Measurements from ENCODE around the gene WASF3. TPM values are rescaled to one million over a fixed set of nuclear protein-coding genes. Genes with fewer than 3 reads are reported as not detected.

The WASF3 gene
- polyA plus RNA-seq, 3 donors: not detected

DNA sequence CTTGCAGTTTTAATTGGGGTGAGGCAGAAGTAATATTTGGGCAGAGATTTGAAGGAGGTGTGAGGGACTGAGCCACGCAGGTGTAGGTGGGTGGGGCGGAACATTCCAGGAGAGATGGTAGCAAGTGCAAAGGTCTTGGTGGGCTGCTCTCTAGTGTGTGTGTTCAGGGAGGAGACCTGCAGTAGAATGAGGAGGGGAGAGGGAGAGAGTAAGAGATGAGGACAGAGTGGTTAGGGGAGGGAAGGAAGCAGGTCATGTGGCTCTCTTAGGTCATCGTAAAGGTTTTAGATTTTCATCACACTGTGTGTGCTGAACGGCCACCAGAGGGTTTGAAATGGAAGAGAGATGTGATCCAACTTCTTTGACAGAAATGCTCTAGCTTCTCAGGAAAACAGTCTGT is 33.5 kb downstream of the WASF3 start:
- no peak overlapping the region for H3K4me3 Mint-ChIP-seq
- Histone ChIP-seq H3K9ac (ENCODE audit: insufficient read depth, low read length, poor library complexity, severe bottlenecking) (no peak overlapping the region), H3K36me3 (replicated peaks in 1 of 2; ENCODE audit: control insufficient read depth in 1 of 2, insufficient read depth in 2 of 2, low read length in 2 of 2) (no peaks in the 10 kb centered on the region), H3K9me3 (replicated peaks in 1 of 2; ENCODE audit: control insufficient read depth in 1 of 2, insufficient read depth in 1 of 2, low read length in 2 of 2) (no peaks in the 10 kb centered on the region), H4K20me1 (ENCODE audit: insufficient read depth, low read length) (no peaks in the 10 kb centered on the region), H3K27me3 (ENCODE audit: control insufficient read depth in 2 of 2, insufficient read depth in 2 of 2, low read length in 2 of 2) (no peaks in the 10 kb centered on the region), H3K4me1 (ENCODE audit: control insufficient read depth in 1 of 2, insufficient read depth in 2 of 2, low read length in 2 of 2) (no peaks in the 10 kb centered on the region), H3K79me2 (ENCODE audit: insufficient read depth, low read length) (no peaks in the 10 kb centered on the region), H3K27ac (ENCODE audit: low read depth in 1 of 2, low read length in 2 of 2) (no peak overlapping the region), H3K4me2 (replicated peaks; ENCODE audit: extremely low read depth, low read length, poor library complexity, severe bottlenecking) (no peak overlapping the region), H2AFZ (ENCODE audit: insufficient read depth, low read depth, low read length, poor library complexity, severe bottlenecking) (no peak overlapping the region), H3K4me3 (replicated peaks in 1 of 3; ENCODE audit: low read depth in 2 of 3, low read length in 3 of 3) (no peak overlapping the region)
- H3K36me3 Mint-ChIP-seq: no peaks in the 10 kb centered on the region
- no peaks in the 10 kb centered on the region for H3K4me1 Mint-ChIP-seq
- peaks cover 0 to 4% (median 0%) of the 10 kb centered on the region in 3 donors for H3K27me3 Mint-ChIP-seq (ENCODE audit: low read depth in 3 of 3)
- H3K27ac Mint-ChIP-seq: no peak overlapping the region
- DNase-seq: no peak
- TF ChIP-seq, protein P1, sequence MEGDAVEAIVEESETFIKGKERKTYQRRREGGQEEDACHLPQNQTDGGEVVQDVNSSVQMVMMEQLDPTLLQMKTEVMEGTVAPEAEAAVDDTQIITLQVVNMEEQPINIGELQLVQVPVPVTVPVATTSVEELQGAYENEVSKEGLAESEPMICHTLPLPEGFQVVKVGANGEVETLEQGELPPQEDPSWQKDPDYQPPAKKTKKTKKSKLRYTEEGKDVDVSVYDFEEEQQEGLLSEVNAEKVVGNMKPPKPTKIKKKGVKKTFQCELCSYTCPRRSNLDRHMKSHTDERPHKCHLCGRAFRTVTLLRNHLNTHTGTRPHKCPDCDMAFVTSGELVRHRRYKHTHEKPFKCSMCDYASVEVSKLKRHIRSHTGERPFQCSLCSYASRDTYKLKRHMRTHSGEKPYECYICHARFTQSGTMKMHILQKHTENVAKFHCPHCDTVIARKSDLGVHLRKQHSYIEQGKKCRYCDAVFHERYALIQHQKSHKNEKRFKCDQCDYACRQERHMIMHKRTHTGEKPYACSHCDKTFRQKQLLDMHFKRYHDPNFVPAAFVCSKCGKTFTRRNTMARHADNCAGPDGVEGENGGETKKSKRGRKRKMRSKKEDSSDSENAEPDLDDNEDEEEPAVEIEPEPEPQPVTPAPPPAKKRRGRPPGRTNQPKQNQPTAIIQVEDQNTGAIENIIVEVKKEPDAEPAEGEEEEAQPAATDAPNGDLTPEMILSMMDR (IDR thresholded peaks at IDR 0.05): no peak
- intact Hi-C loops (cut with micrococcal nuclease): no loop called here
- WGBS (ENCODE audit: insufficient coverage): 48% methylated on average over 4 of the region's 4 CpGs
- no peaks in the 10 kb centered on the region for H3K9me3 Mint-ChIP-seq

DNA sequence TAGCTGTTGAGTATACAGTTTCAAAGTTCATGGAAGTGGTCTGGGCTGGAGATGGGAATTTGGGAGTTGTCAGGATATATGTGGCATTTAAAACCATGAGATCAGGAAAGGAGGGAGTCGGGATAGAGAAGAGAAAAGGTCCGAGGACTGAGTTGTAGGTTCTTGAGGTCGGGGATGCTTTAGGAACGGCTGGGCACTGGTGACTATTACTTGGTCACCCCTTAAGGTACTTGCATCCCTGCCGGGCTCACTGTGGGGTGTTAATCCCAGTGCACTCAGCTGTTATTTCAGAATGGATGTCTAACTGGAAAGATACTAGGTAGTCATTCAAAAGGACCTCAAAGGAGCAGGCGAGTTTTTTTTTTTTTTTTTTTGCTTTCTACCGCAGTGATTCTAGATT is 34.2 kb downstream of the WASF3 start:
- Mint-ChIP-seq H3K4me3 (no peak overlapping the region), H3K36me3 (no peaks in the 10 kb centered on the region), H3K9me3 (peaks cover 0 to 7% (median 0%) of the 10 kb centered on the region in 7 donors), H3K27ac (no peak overlapping the region), H3K27me3 (ENCODE audit: low read depth in 3 of 3) (peaks cover 0 to 4% (median 0%) of the 10 kb centered on the region in 3 donors), H3K4me1 (no peaks in the 10 kb centered on the region)
- H3K79me2 ChIP-seq (ENCODE audit: insufficient read depth, low read length): no peaks in the 10 kb centered on the region
- 87% methylated on average over 6 of the region's 7 CpGs for WGBS (ENCODE audit: insufficient coverage)
- no peak overlapping the region for H3K9ac ChIP-seq (ENCODE audit: insufficient read depth, low read length, poor library complexity, severe bottlenecking)
- H4K20me1 ChIP-seq (ENCODE audit: insufficient read depth, low read length): no peaks in the 10 kb centered on the region
- TF ChIP-seq, protein P1 (IDR thresholded peaks at IDR 0.05): no peak
- intact Hi-C loops (cut with micrococcal nuclease): no loop called here
- no peaks in the 10 kb centered on the region for H3K4me1 ChIP-seq (ENCODE audit: control insufficient read depth in 1 of 2, insufficient read depth in 2 of 2, low read length in 2 of 2)
- H3K4me2 ChIP-seq (replicated peaks; ENCODE audit: extremely low read depth, low read length, poor library complexity, severe bottlenecking): no peak overlapping the region
- H3K36me3 ChIP-seq (replicated peaks in 1 of 2; ENCODE audit: control insufficient read depth in 1 of 2, insufficient read depth in 2 of 2, low read length in 2 of 2): no peaks in the 10 kb centered on the region
- H3K9me3 ChIP-seq (replicated peaks in 1 of 2; ENCODE audit: control insufficient read depth in 1 of 2, insufficient read depth in 1 of 2, low read length in 2 of 2): no peaks in the 10 kb centered on the region
- no peak overlapping the region for H3K4me3 ChIP-seq (replicated peaks in 1 of 3; ENCODE audit: low read depth in 2 of 3, low read length in 3 of 3)
- DNase-seq: no peak
- H3K27ac ChIP-seq (ENCODE audit: low read depth in 1 of 2, low read length in 2 of 2): no peak overlapping the region
- H2AFZ ChIP-seq (ENCODE audit: insufficient read depth, low read depth, low read length, poor library complexity, severe bottlenecking): no peak overlapping the region
- H3K27me3 ChIP-seq (ENCODE audit: control insufficient read depth in 2 of 2, insufficient read depth in 2 of 2, low read length in 2 of 2): no peaks in the 10 kb centered on the region

Data from CD14-positive monocyte (primary cell).